ENCODE data around the gene CISD3.

The CISD3 gene

DNA sequence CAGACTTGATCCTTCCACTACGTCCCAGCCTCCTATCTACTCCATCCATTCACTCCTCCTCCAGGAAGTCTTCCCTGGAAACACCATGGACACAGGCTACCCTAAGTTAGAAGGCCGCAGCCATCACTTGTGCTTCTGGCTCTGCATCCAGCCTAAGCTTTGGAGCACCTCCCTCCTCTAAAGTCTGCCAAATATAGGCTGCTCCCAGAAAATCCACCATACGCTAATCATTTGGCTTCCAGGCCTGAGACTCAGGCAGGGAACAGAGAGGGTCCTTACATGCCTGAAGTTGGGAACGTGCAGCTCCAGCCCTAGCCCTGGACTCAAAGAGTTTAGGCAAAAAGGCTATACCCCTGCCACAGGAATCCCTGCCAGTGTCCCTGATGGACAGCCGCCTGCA is 11.3 kb downstream of the CISD3 start:
- Histone ChIP-seq H3K9me2 (replicated peaks; ENCODE audit: low read depth, low read length) (no peaks in the 10 kb centered on the region), H3K9ac (ENCODE audit: low read depth, low read length, poor library complexity, severe bottlenecking) (peak overlapping the region; percentile 38), H3K4me2 (ENCODE audit: low read depth, low read length, poor library complexity, severe bottlenecking) (peak overlapping the region; percentile 61), H3K79me2 (ENCODE audit: insufficient read depth, low read length) (peaks cover 52% of the 10 kb centered on the region; the same call in 1 of the 2 replicates), H3K9me3 (ENCODE audit: insufficient read depth, low read depth, low read length) (no peaks in the 10 kb centered on the region), H3K36me3 (ENCODE audit: insufficient read depth, low read length) (peaks cover 6% of the 10 kb centered on the region; the same call in 1 of the 2 replicates), H3K4me3 (ENCODE audit: low read length, poor library complexity, severe bottlenecking) (no peak overlapping the region), H4K20me1 (ENCODE audit: insufficient read depth, low read length, poor library complexity, severe bottlenecking) (peaks cover 5% of the 10 kb centered on the region), H3F3A (ENCODE audit: low read depth) (no peaks in the 10 kb centered on the region), H3K27me3 (ENCODE audit: insufficient read depth, low read length, poor library complexity, severe bottlenecking) (no peaks in the 10 kb centered on the region), H2AFZ (ENCODE audit: low read length) (no peak overlapping the region), H3K4me1 (ENCODE audit: insufficient read depth, low read length, poor library complexity, severe bottlenecking) (peaks cover 39% of the 10 kb centered on the region)
- no peak for TF ChIP-seq EZH2phosphoT487 (IDR thresholded peaks at IDR 0.05; ENCODE audit: borderline replicate concordance)
- TF ChIP-seq, protein P1, sequence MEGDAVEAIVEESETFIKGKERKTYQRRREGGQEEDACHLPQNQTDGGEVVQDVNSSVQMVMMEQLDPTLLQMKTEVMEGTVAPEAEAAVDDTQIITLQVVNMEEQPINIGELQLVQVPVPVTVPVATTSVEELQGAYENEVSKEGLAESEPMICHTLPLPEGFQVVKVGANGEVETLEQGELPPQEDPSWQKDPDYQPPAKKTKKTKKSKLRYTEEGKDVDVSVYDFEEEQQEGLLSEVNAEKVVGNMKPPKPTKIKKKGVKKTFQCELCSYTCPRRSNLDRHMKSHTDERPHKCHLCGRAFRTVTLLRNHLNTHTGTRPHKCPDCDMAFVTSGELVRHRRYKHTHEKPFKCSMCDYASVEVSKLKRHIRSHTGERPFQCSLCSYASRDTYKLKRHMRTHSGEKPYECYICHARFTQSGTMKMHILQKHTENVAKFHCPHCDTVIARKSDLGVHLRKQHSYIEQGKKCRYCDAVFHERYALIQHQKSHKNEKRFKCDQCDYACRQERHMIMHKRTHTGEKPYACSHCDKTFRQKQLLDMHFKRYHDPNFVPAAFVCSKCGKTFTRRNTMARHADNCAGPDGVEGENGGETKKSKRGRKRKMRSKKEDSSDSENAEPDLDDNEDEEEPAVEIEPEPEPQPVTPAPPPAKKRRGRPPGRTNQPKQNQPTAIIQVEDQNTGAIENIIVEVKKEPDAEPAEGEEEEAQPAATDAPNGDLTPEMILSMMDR (conservative IDR thresholded peaks at IDR 0.05; ENCODE audit: low read length): no peak

- no peak for TF ChIP-seq EZH2phosphoT487 (IDR thresholded peaks at IDR 0.05; ENCODE audit: borderline replicate concordance)
- TF ChIP-seq, protein P1 (conservative IDR thresholded peaks at IDR 0.05; ENCODE audit: low read length): no peak
- H4K20me1 ChIP-seq (ENCODE audit: insufficient read depth, low read length, poor library complexity, severe bottlenecking): peaks cover 10% of the 10 kb centered on the region
- peak overlapping the region; percentile 38 for H3K9ac ChIP-seq (ENCODE audit: low read depth, low read length, poor library complexity, severe bottlenecking)
- no peaks in the 10 kb centered on the region for H3F3A ChIP-seq (ENCODE audit: low read depth)
- H3K4me2 ChIP-seq (ENCODE audit: low read depth, low read length, poor library complexity, severe bottlenecking): peak overlapping the region; percentile 61
- no peak overlapping the region for H2AFZ ChIP-seq (ENCODE audit: low read length)
- peaks cover 6% of the 10 kb centered on the region; the same call in 1 of the 2 replicates for H3K36me3 ChIP-seq (ENCODE audit: insufficient read depth, low read length)
- no peaks in the 10 kb centered on the region for H3K9me3 ChIP-seq (ENCODE audit: insufficient read depth, low read depth, low read length)
- H3K4me3 ChIP-seq (ENCODE audit: low read length, poor library complexity, severe bottlenecking): peak overlapping the region; percentile 37
- no peaks in the 10 kb centered on the region for H3K9me2 ChIP-seq (replicated peaks; ENCODE audit: low read depth, low read length)
- H3K4me1 ChIP-seq (ENCODE audit: insufficient read depth, low read length, poor library complexity, severe bottlenecking): peaks cover 44% of the 10 kb centered on the region
- no peaks in the 10 kb centered on the region for H3K27me3 ChIP-seq (ENCODE audit: insufficient read depth, low read length, poor library complexity, severe bottlenecking)
- H3K79me2 ChIP-seq (ENCODE audit: insufficient read depth, low read length): peaks cover 57% of the 10 kb centered on the region
These were observed 11.8 kb downstream of the CISD3 start for GRCh38 chr17:38741921-38742410.

- H3K4me3 ChIP-seq (ENCODE audit: low read length, poor library complexity, severe bottlenecking): peak overlapping the region; percentile 37
- H3K9me2 ChIP-seq (replicated peaks; ENCODE audit: low read depth, low read length): no peaks in the 10 kb centered on the region
- H3F3A ChIP-seq (ENCODE audit: low read depth): no peaks in the 10 kb centered on the region
- H3K27me3 ChIP-seq (ENCODE audit: insufficient read depth, low read length, poor library complexity, severe bottlenecking): no peaks in the 10 kb centered on the region
- H3K9ac ChIP-seq (ENCODE audit: low read depth, low read length, poor library complexity, severe bottlenecking): peak overlapping the region; percentile 38
- peaks cover 64% of the 10 kb centered on the region for H3K79me2 ChIP-seq (ENCODE audit: insufficient read depth, low read length)
- H3K9me3 ChIP-seq (ENCODE audit: insufficient read depth, low read depth, low read length): no peaks in the 10 kb centered on the region
- peaks cover 6% of the 10 kb centered on the region; the same call in 1 of the 2 replicates for H3K36me3 ChIP-seq (ENCODE audit: insufficient read depth, low read length)
- peaks cover 11% of the 10 kb centered on the region for H4K20me1 ChIP-seq (ENCODE audit: insufficient read depth, low read length, poor library complexity, severe bottlenecking)
- TF ChIP-seq EZH2phosphoT487 (IDR thresholded peaks at IDR 0.05; ENCODE audit: borderline replicate concordance): no peak
- TF ChIP-seq, protein P1 (conservative IDR thresholded peaks at IDR 0.05; ENCODE audit: low read length): no peak
- H3K4me1 ChIP-seq (ENCODE audit: insufficient read depth, low read length, poor library complexity, severe bottlenecking): peaks cover 47% of the 10 kb centered on the region
- peak overlapping the region; percentile 61 for H3K4me2 ChIP-seq (ENCODE audit: low read depth, low read length, poor library complexity, severe bottlenecking)
- no peak overlapping the region for H2AFZ ChIP-seq (ENCODE audit: low read length)
These were observed 12.5 kb downstream of the CISD3 start for GRCh38 chr17:38742411-38743308.

Measured in Loucy (cell line).